HCT116 (cell line): ENCODE data around the gene NDC1. TPM values are rescaled to one million over a fixed set of nuclear protein-coding genes. Genes with fewer than 3 reads are reported as not detected.

Experiments used
- ATAC-seq: fragments of 200-7000 bp; cut with Tn5 transposase; 2 replicates; pipeline ENCODE4 v1.9.1; 2020; ENCODE audit warnings: mild to moderate bottlenecking, moderate library complexity
- BruUV-seq: library from RNA; stranded (reverse); fragments of 400-500 nt; replicated peaks from 2 replicates; lab custom pipeline; 2021; lab: Mats Ljungman, UMichigan
- CTCF ChIA-PET: fragments of 300-600 bp; sonication (Branson Sonifier 250); formaldehyde crosslinking; loops from one replicate; lab custom pipeline; 2021; ENCODE audit warnings: antibody characterized with exemption; lab: Charles Lee
- POLR2A ChIA-PET: fragments of 300-600, 350-600 bp; sonication (Branson Sonifier 250); formaldehyde crosslinking; loops from one replicate; lab custom pipeline; 2021; ENCODE audit warnings: antibody characterized with exemption; lab: Charles Lee
- RAD21 ChIA-PET, 2 experiments: fragments of 300-600 bp; sonication (Branson Sonifier 250); formaldehyde crosslinking; loops; one replicate each; lab custom pipeline; 2023; ENCODE audit warnings: low total read pairs in 2 of 2; ENCODE audit not compliant: uncharacterized antibody in 2 of 2, unreplicated experiment in 2 of 2, low non-redundant PET in 1 of 2; lab: Charles Lee
- DNase-seq: peaks from one replicate; pipeline ENCODE4 v3.0.0-alpha.2; 2010; ENCODE audit warnings: low read depth, low spot score
- H2AFZ ChIP-seq: fragments of 200-600 bp; shearing (Covaris generic), sonication (generic); 2 replicates; pipeline ENCODE4 v1.6.1; 2017; ENCODE audit warnings: low read depth, mixed run types, mixed read lengths, antibody characterized with exemption, low read length; ENCODE audit not compliant: poor library complexity, severe bottlenecking
- H3K27ac ChIP-seq: 2 replicates; pipeline ENCODE4 v1.5.1; 2012; ENCODE audit warnings: low read depth, low read length
- H3K27me3 ChIP-seq: fragments of 200-600 bp; sonication (generic); 2 replicates; pipeline ENCODE4 v1.6.1; 2016; ENCODE audit warnings: mixed run types, low read length, mixed read lengths; ENCODE audit not compliant: insufficient read depth
- H3K36me3 ChIP-seq, 2 experiments: fragments of 200-500 bp in 1 of 2; fragments of 200-600 bp in 1 of 2; sonication (Bioruptor generic) in 1 of 2; sonication (generic) in 1 of 2; 2 replicates each; pipeline versions ENCODE4 v1.5.1 to v1.6.1; 2014 to 2016; ENCODE audit warnings: low read length in 2 of 2, inconsistent platforms in 1 of 2, mixed read lengths in 1 of 2, mixed run types in 1 of 2; ENCODE audit not compliant: insufficient read depth in 2 of 2, control insufficient read depth in 1 of 2
- H3K4me1 ChIP-seq, 2 experiments: fragments of 200-600 bp in 1 of 2; sonication (generic) in 1 of 2; 2 replicates each; pipeline versions ENCODE4 v1.5.1 to v1.6.1; 2012 to 2017; ENCODE audit warnings: low read length in 2 of 2, inconsistent platforms in 1 of 2, mild to moderate bottlenecking in 1 of 2, mixed read lengths in 1 of 2, mixed run types in 1 of 2, moderate library complexity in 1 of 2; ENCODE audit not compliant: insufficient read depth in 2 of 2, control insufficient read depth in 1 of 2
- H3K4me2 ChIP-seq: fragments of 200-600 bp; sonication (generic); 2 replicates; pipeline ENCODE4 v1.6.1; 2017; ENCODE audit warnings: mixed run types, low read length, mixed read lengths
- H3K4me3 ChIP-seq, 2 experiments: fragments of 200-600 bp in 1 of 2; sonication (generic) in 1 of 2; replicated peaks in 1 of 2; 2 replicates each; pipeline ENCODE4 v1.5.1; 2011 to 2016; ENCODE audit warnings: low read length in 2 of 2, control low read depth in 1 of 2, low read depth in 1 of 2, mild to moderate bottlenecking in 1 of 2, mixed read lengths in 1 of 2, mixed run types in 1 of 2
- H3K79me2 ChIP-seq: fragments of 200-600 bp; sonication (generic); 2 replicates; pipeline ENCODE4 v1.6.1; 2017; ENCODE audit warnings: mild to moderate bottlenecking, mixed run types, low read length, moderate library complexity, mixed read lengths; ENCODE audit not compliant: insufficient read depth
- H3K9ac ChIP-seq: fragments of 200-600 bp; sonication (generic); 2 replicates; pipeline ENCODE4 v1.6.1; 2016; ENCODE audit warnings: low read length, mixed read lengths
- H3K9me2 ChIP-seq: fragments of 200-600 bp; sonication (generic), shearing (Covaris generic); 2 replicates; pipeline ENCODE4 v1.6.1; 2017; ENCODE audit warnings: mixed run types, mild to moderate bottlenecking, moderate library complexity; ENCODE audit not compliant: insufficient read depth
- H3K9me3 ChIP-seq, 2 experiments: fragments of 200-500 bp in 1 of 2; fragments of 200-600 bp in 1 of 2; sonication (Bioruptor generic) in 1 of 2; sonication (generic) in 1 of 2; 2 replicates each; pipeline ENCODE4 v1.6.1; 2014 to 2017; ENCODE audit warnings: low read length in 2 of 2, mixed read lengths in 2 of 2, inconsistent platforms in 1 of 2, low read depth in 1 of 2, mild to moderate bottlenecking in 1 of 2, mixed run types in 1 of 2, moderate library complexity in 1 of 2; ENCODE audit not compliant: control insufficient read depth in 1 of 2, insufficient read depth in 1 of 2
- H4K20me1 ChIP-seq: fragments of 200-600 bp; sonication (generic), shearing (Covaris generic); 2 replicates; pipeline ENCODE4 v1.6.1; 2017; ENCODE audit warnings: mixed run types, mild to moderate bottlenecking, moderate library complexity; ENCODE audit not compliant: insufficient read depth
- CBX3 ChIP-seq: IDR thresholded peaks from 2 replicates; pipeline ENCODE4 v1.6.1; 2012; ENCODE audit warnings: low read depth
- CEBPB ChIP-seq: IDR thresholded peaks from 2 replicates; pipeline ENCODE4 v1.6.1; 2012; ENCODE audit warnings: low read depth
- EGR1 ChIP-seq: IDR thresholded peaks from 2 replicates; pipeline ENCODE4 v1.6.1; 2012; ENCODE audit warnings: low read depth
- ELF1 ChIP-seq: IDR thresholded peaks from 2 replicates; pipeline ENCODE4 v1.6.1; 2012; ENCODE audit warnings: low read depth, borderline replicate concordance
- JUND ChIP-seq: IDR thresholded peaks from 2 replicates; pipeline ENCODE4 v1.6.1; 2012
- POLR2A ChIP-seq: IDR thresholded peaks from 2 replicates; pipeline ENCODE4 v1.7.0; 2011; ENCODE audit warnings: borderline replicate concordance; ENCODE audit not compliant: insufficient read depth, insufficient read length; ENCODE audit errors: extremely low read depth
- POLR2AphosphoS5 ChIP-seq: IDR thresholded peaks from 2 replicates; pipeline ENCODE4 v1.6.1; 2011; ENCODE audit warnings: mild to moderate bottlenecking, low read depth, low read length, moderate library complexity
- RAD21 ChIP-seq: IDR thresholded peaks from 2 replicates; pipeline ENCODE4 v1.6.1; 2012; ENCODE audit warnings: low read depth, mild to moderate bottlenecking
- SP1 ChIP-seq: IDR thresholded peaks from 2 replicates; pipeline ENCODE4 v1.6.1; 2012; ENCODE audit warnings: low read depth
- SRF ChIP-seq: IDR thresholded peaks from 2 replicates; pipeline ENCODE4 v1.6.1; 2012; ENCODE audit warnings: low read depth
- TCF7L2 ChIP-seq: IDR thresholded peaks from 2 replicates; pipeline ENCODE4 v1.7.0; 2011; ENCODE audit warnings: borderline replicate concordance, inconsistent platforms; ENCODE audit not compliant: insufficient read depth, insufficient read length; ENCODE audit errors: extremely low read depth
- YY1 ChIP-seq: IDR thresholded peaks from 2 replicates; pipeline ENCODE4 v1.6.1; 2011; ENCODE audit warnings: low read length, low read depth, moderate library complexity, mild to moderate bottlenecking; ENCODE audit not compliant: insufficient replicate concordance; ENCODE audit errors: extremely low read depth
- ZFX ChIP-seq: fragments of 450-650 bp; IDR thresholded peaks from 2 replicates; pipeline ENCODE4 v1.6.1; 2017
- ZNF274 ChIP-seq: fragments of 200-500 bp; sonication (Bioruptor generic); IDR thresholded peaks from 2 replicates; pipeline ENCODE4 v1.6.1; 2014; ENCODE audit warnings: mild to moderate bottlenecking, low read depth, low read length, inconsistent platforms
- intact Hi-C: fragments of 100-400 bp; cut with micrococcal nuclease; formaldehyde crosslinking; loops from 2 replicates; pipeline ENCODE4 v1.10.0; 2022
- total RNA-seq: library from RNA; stranded (reverse); gene quantifications from one replicate; pipeline ENCODE4 v1.2.1, GENCODE V29; 2021; ENCODE audit not compliant: unreplicated experiment
- TF ChIP-seq, protein P1 (sequence below): IDR thresholded peaks from 2 replicates; pipeline ENCODE4 v1.6.1; 2012
- TF ChIP-seq, protein P2 (sequence below): IDR thresholded peaks from 2 replicates; pipeline ENCODE4 v1.6.1; 2012
- TF ChIP-seq, protein P3 (sequence below): IDR thresholded peaks from 2 replicates; pipeline ENCODE4 v1.6.1; 2011; ENCODE audit warnings: mild to moderate bottlenecking, low read length, moderate library complexity; ENCODE audit not compliant: insufficient replicate concordance; ENCODE audit errors: extremely low read depth
- TF ChIP-seq, protein P4 (sequence below): IDR thresholded peaks from 2 replicates; pipeline ENCODE4 v1.6.1; 2012; ENCODE audit warnings: low read depth
- TF ChIP-seq, protein P5 (sequence below), 3 experiments: fragments of 200-600 bp in 1 of 3; sonication (generic) in 1 of 3; IDR thresholded peaks in 2 of 3; conservative IDR thresholded peaks in 1 of 3; 2 replicates each; pipeline ENCODE4 v1.5.1; 2012 to 2017; ENCODE audit warnings: low read depth in 2 of 3, low read length in 2 of 3, antibody characterized with exemption in 1 of 3, borderline replicate concordance in 1 of 3, control low read depth in 1 of 3, mild to moderate bottlenecking in 1 of 3, mixed read lengths in 1 of 3, mixed run types in 1 of 3, moderate library complexity in 1 of 3; ENCODE audit not compliant: insufficient read depth in 1 of 3

NDC1 gene
- total RNA-seq, 1 experiment from 2014 or later: 54.7 TPM

DNA sequence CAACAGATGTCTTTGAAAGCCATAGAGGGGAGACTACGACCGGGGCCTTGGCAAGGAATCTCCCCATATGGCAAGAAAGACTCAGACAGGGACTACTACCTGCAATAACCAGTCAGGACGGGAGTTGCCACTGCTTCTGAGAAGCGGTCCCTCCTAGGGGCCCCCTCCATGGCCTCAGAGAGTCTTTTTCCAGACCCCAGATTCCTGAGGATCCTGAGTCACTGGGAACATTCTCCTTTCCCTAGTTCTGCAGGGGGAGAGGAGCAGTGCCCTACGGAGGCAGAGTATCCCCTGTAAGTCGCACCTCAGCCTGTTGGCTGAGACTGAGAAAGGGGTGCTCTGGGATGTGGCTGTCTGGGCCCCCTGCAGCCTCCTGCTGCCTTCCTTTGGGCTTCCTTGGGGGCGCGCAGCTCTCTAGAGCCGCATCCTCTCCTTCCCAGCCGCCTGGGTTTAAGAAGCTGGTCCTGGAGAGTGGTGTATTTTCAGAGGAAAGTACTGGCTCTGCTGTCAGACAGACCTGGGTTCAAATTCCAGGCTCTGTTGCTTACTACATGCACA, 107.0 kb downstream of the NDC1 start:
- CTCF ChIA-PET: no interaction called here
- Histone ChIP-seq H4K20me1 (no peaks in the 10 kb centered on the region), H3K36me3 (no peaks in the 10 kb centered on the region), H3K27me3 (no peaks in the 10 kb centered on the region; the same call in 1 of the 2 replicates), H3K27ac (no peak overlapping the region), H3K9me2 (no peaks in the 10 kb centered on the region), H3K4me2 (no peak overlapping the region), H3K4me3 (no peak overlapping the region), H3K9me3 (no peaks in the 10 kb centered on the region), H2AFZ (no peak overlapping the region), H3K4me1 (no peaks in the 10 kb centered on the region), H3K9ac (no peak overlapping the region)
- ATAC-seq (no peak), DNase-seq (no peak)
- RAD21 ChIA-PET: no interaction called here
- TF ChIP-seq CBX3: no peak
- no peak for TF ChIP-seq SRF
- TF ChIP-seq, protein P1, sequence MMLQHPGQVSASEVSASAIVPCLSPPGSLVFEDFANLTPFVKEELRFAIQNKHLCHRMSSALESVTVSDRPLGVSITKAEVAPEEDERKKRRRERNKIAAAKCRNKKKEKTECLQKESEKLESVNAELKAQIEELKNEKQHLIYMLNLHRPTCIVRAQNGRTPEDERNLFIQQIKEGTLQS: no peak
- no peak for TF ChIP-seq ZNF274
- TF ChIP-seq ZFX: no peak
- TF ChIP-seq RAD21: no peak
- TF ChIP-seq, protein P2, sequence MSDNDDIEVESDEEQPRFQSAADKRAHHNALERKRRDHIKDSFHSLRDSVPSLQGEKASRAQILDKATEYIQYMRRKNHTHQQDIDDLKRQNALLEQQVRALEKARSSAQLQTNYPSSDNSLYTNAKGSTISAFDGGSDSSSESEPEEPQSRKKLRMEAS: no peak
- TF ChIP-seq, protein P3, sequence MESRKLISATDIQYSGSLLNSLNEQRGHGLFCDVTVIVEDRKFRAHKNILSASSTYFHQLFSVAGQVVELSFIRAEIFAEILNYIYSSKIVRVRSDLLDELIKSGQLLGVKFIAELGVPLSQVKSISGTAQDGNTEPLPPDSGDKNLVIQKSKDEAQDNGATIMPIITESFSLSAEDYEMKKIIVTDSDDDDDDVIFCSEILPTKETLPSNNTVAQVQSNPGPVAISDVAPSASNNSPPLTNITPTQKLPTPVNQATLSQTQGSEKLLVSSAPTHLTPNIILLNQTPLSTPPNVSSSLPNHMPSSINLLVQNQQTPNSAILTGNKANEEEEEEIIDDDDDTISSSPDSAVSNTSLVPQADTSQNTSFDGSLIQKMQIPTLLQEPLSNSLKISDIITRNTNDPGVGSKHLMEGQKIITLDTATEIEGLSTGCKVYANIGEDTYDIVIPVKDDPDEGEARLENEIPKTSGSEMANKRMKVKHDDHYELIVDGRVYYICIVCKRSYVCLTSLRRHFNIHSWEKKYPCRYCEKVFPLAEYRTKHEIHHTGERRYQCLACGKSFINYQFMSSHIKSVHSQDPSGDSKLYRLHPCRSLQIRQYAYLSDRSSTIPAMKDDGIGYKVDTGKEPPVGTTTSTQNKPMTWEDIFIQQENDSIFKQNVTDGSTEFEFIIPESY: no peak
- TF ChIP-seq POLR2AphosphoS5: no peak
- TF ChIP-seq POLR2A: no peak
- TF ChIP-seq EGR1: no peak
- TF ChIP-seq SP1: no peak
- TF ChIP-seq, protein P4, sequence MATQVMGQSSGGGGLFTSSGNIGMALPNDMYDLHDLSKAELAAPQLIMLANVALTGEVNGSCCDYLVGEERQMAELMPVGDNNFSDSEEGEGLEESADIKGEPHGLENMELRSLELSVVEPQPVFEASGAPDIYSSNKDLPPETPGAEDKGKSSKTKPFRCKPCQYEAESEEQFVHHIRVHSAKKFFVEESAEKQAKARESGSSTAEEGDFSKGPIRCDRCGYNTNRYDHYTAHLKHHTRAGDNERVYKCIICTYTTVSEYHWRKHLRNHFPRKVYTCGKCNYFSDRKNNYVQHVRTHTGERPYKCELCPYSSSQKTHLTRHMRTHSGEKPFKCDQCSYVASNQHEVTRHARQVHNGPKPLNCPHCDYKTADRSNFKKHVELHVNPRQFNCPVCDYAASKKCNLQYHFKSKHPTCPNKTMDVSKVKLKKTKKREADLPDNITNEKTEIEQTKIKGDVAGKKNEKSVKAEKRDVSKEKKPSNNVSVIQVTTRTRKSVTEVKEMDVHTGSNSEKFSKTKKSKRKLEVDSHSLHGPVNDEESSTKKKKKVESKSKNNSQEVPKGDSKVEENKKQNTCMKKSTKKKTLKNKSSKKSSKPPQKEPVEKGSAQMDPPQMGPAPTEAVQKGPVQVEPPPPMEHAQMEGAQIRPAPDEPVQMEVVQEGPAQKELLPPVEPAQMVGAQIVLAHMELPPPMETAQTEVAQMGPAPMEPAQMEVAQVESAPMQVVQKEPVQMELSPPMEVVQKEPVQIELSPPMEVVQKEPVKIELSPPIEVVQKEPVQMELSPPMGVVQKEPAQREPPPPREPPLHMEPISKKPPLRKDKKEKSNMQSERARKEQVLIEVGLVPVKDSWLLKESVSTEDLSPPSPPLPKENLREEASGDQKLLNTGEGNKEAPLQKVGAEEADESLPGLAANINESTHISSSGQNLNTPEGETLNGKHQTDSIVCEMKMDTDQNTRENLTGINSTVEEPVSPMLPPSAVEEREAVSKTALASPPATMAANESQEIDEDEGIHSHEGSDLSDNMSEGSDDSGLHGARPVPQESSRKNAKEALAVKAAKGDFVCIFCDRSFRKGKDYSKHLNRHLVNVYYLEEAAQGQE: no peak
- no peak for TF ChIP-seq YY1
- no peak for TF ChIP-seq JUND
- no peak for TF ChIP-seq TCF7L2
- no peak for TF ChIP-seq CEBPB
- TF ChIP-seq, protein P5, sequence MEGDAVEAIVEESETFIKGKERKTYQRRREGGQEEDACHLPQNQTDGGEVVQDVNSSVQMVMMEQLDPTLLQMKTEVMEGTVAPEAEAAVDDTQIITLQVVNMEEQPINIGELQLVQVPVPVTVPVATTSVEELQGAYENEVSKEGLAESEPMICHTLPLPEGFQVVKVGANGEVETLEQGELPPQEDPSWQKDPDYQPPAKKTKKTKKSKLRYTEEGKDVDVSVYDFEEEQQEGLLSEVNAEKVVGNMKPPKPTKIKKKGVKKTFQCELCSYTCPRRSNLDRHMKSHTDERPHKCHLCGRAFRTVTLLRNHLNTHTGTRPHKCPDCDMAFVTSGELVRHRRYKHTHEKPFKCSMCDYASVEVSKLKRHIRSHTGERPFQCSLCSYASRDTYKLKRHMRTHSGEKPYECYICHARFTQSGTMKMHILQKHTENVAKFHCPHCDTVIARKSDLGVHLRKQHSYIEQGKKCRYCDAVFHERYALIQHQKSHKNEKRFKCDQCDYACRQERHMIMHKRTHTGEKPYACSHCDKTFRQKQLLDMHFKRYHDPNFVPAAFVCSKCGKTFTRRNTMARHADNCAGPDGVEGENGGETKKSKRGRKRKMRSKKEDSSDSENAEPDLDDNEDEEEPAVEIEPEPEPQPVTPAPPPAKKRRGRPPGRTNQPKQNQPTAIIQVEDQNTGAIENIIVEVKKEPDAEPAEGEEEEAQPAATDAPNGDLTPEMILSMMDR (IDR thresholded peaks at IDR 0.05 in 2 of 3, conservative IDR thresholded peaks at IDR 0.05 in 1 of 3; ENCODE audit: borderline replicate concordance in 1 of 3, insufficient read depth in 1 of 3, low read depth in 2 of 3, low read length in 2 of 3): no peak
- no peak for TF ChIP-seq ELF1
- TF ChIP-seq, all 23 proteins: peak for 0
- intact Hi-C loops: no loop called here
- no peaks in the 10 kb centered on the region for H3K79me2 ChIP-seq
- no TSS peak for BruUV-seq
- POLR2A ChIA-PET: no interaction called here
